ENCODE results near the gene PRKG1.
"Not testable (repeated sequence)": the region's sequence is repeated elsewhere in the genome, so short reads cannot be mapped to it uniquely, and the experiment has no call there.

PRKG1 gene

DNA sequence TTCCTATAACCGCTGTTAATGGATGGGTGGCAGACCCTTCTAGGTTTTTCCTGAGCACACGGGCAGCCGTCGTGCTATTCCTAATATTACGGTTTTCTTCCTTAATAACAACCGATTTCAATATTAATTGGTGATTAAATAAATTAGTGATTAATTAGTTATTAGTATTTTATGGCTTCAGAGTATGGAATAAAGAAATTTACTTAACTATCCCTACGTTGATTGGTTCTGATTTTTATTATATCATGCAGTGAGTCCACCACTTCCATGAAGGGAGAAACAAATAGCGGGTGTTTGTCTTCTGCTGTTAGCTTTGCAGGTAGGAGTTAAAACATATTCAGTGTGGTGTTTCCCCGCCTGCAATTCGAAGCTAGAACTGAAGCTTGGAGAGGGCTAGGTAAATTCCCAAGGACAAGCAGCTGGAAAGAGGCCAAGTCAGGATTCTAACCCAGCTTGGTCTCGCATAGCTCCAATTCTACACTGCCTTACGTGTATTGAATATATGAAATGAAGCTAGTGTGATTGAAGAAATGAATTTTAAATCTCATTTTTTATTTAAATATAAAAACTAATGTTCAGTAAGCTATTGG lies 626.0 kb downstream of the PRKG1 start:
- peak; percentile 46 for DNase-seq (ENCODE audit: low spot score)

DNA sequence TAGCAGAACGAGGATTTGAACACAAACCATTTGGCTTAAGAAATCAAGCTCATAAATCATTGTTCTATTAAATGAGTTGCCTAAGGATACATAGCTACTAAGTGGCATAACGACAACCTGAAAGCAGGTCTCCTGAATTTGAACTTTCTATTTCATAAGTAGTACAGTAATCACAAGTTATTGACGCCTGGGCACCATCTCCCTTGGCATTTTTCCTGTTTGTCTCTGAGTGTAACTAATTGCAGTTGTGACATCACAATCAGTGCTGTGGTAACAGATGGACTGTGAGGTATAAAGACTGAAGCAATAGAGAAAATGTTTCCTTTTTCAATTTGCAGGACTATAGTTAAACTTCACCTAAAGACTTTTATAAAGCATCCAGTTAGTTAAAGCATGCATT lies 631.5 kb downstream of the PRKG1 start:
- no peak for DNase-seq (ENCODE audit: low spot score)

- DNase-seq (ENCODE audit: low spot score) = peak; percentile 9
Measured at GRCh38 chr10:51706225-51706624, 631.9 kb downstream of the PRKG1 start.

DNA sequence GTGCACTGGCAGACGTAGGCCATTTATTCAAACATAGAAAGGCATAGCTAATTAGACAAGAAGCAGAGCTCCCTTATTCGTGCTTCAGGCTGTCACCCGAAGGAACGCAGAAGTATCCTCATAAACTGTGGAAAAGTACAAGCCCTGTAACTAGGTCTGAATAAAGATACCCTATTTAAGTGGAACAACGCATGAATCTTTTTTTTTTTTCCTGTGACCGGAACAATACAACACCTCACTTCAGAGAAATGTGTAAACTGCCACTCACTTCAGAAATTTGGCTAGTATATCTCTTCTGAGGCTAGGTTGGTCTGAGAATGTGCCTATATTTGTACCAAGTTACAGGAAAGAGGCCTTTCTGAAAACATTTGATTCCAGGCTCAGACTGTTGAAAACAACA lies 633.1 kb downstream of the PRKG1 start:
- no peak for DNase-seq (ENCODE audit: low spot score)

DNA sequence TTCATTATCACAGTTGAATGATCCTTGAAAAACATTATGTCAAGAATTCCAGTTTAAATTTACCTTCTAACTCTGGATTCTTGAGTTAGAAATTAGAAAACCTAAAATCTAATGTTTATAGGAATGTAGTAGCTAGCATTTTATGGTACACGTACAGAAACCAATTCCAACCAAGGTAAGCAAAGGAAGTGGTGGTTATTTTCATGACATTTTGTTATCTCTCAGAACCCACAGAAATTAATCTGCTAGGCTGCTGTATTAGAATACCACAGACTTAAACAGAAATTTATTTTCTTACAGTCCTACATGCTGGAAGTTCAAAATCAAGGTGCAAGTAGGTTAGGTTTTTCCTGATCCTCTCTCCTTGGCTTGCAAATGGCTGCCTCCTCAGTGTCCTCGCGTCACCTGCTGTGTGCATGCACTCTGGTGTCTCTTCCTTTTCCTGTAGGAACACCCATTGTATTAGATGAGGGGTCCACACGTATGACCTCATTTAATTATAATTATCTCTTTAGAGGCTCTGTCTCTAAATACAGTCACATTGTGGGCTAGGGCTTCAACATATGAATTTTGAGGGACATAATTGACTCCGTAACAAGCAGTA lies 633.6 kb downstream of the PRKG1 start:
- DNase-seq (ENCODE audit: low spot score) = no peak

DNA sequence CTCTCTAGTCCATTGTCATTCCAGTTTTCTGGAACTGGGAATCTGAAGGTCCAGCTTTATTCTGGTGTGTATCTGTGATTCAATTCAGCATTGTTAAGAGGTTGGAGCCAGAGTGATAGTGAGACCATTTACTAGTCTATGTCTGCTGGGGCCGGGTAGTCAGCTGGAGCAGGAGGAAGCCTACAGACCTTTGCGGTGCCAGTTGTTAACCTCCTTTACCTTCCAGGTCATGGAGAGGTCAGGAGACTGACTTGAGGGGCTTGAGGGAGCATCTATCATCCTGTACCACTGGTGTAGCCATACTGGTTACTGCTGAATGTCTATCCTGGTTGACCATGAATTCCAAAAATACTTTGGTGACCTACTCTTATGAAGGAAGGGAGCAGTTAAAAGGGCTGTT lies 634.3 kb downstream of the PRKG1 start:
- DNase-seq (ENCODE audit: low spot score) = no peak

DNA sequence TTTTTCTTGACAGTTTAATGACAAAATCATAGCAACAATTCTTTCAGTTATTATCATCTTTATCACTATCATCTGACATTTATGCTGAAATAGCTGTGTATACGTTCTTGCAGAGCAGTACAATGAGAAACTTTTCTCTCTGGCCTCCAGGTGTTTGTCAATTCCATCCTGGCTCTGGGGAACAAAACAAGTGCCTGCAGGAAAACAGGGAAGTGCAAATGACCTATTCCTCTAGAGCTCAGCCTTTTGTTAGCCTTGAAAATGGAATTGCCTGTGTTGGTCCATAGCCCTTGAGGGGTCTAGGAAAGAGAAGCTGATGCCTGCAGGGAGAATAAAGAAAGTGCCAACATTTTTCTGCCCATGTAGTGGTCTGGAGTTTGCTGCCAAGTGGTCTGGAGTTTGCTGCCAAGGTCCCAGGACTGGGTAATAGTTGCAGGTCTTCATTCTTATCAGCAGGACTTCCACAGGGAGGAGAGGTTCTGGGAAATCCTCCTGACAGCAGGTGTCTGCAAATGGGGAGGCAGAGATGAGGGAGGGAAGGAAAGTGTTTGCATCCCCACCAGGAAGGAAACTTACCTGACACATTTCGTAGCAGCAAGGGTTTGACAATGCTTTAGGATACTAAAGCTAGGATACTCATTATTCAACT lies 635.2 kb downstream of the PRKG1 start:
- no peak for DNase-seq (ENCODE audit: low spot score)

DNA sequence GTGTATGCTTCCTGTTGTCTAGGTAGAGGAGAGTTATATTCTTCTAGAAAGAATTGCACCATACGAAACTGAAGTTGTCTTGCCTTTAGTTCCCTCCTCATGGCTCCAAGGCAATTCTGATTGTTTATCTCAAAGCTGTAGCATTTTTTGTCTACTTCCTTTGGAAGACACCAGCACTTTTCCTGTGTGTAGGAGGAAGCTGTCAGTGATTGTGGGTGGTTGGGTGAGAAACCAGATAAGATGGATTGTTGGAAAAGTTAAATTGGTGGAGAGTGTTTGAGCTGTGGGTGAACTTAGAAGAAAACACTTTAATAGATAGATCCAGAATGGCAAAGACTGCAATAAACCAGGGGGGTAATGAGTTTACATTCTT lies 637.2 kb downstream of the PRKG1 start:
- no peak for DNase-seq (ENCODE audit: low spot score)

- DNase-seq (ENCODE audit: low spot score) = no peak
Measured at GRCh38 chr10:51716981-51717380, 642.7 kb downstream of the PRKG1 start.

DNA sequence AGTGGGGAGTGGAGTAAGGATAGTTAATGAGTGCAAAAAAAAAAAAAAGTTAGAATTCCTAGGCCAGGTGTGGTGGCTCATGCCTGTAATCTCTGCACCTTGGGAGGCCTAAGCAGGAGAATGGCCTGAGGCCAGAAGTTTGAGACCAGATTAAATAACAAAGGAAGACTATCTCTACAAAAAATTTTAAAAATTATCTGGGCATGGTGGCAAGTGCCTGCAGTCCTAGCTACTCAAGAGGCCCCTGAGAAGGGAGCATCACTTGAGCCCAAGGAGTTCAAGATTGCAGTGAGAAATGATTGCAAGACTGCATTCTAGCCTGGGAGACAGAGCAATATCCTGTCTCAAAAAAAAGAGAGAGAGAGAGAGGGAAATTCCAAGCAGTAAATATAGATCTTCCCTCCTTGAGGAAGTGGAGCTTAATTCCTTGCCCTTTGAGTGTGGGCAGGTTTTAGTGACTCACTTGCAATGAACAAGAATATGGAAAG lies 644.6 kb downstream of the PRKG1 start:
- no peak for DNase-seq (ENCODE audit: low spot score)

DNA sequence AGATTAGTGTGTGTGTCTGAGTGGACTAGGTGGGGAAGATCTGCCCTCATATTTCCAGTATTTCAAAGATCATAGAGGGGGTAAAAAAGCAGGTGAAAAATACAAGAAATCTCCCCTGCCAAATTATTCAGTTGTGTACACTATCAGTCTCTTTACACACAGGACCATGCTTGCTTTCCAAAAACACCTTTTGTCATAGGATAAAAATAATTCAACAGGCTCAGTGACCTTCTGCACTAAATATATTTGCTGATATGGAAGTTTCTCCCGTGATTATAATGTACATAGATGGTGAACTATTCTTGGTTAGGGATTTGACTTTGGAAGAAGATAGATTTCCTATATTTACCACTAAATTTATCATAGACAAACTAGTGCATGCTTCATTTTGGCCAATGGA lies 649.8 kb downstream of the PRKG1 start:
- DNase-seq (ENCODE audit: low spot score) = no peak

DNA sequence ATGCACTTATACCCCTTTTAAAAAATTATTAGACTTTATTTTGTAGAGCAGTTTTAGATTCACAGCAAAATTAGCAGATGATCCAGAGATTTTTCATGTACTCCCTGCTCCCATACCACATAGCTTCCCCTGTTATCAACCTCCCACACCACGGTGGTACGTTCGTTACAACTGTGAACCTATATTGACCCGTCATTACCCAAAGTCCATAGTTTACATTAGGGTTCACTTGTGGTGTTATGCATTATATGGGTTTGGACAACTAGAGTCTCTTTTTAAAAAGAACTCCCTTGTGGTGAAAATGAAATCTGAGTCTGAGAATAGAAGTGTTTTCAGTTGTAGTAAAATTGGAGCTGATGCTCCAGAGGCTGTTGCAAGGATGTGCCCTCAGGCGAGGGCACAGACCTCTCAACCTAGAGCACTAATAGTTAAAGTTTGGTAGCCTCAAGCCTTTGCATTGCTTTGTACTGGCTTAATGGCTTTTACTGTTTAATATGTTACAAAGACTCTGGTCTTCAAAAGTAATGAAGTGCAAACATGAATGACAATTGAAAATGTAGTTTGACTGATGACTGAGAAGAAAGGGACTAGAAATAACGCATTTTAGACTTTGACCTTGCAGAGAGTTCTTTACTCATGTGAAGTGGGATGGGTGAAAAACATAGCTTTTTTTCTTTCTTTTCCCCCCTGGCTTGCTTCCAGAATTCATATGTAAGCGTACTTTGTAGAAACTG lies 655.7 kb downstream of the PRKG1 start:
- DNase-seq (ENCODE audit: low spot score) = no peak

GRCh38 chr10:51733057-51733456 lies 658.8 kb downstream of the PRKG1 start:
- DNase-seq (ENCODE audit: low spot score) = no peak

- DNase-seq (ENCODE audit: low spot score) = no peak
Measured at GRCh38 chr10:51743146-51743545, 668.9 kb downstream of the PRKG1 start.

DNA sequence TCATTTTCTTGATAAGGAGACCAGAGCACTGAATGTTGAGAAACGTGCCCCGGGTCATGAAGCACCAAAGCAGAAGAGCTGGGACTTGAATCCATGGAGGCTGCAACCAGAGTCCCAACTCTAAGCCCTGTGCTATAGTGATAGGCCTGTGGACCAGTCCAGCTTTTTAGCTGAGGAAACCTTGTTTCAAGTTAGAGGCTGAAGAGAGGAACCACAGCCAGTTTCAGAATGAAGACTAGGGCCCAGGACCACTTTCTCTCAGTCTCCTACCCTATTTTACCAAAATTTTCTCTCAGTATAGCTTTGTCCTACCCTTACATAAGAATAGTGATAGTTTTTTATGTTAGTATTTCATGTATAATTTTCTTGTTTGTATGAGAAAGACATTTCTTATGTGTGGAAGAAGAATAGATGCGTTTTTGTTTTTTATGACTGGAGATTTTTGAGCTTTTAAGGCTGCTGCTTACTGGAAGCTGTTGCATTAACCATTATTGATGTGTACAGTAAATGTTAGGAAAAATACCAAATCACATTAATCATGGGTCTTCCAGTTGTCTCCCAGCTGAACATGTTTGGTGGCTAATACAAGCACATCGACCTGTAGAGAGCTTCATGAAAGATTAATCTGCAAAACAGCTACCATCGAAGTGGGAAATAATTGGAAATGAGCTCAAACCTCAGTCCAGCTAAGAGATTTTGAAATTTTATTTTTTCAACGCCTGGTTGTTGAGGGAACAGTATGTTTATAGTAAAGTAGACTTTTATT lies 670.1 kb downstream of the PRKG1 start:
- no peak for DNase-seq (ENCODE audit: low spot score)

DNA sequence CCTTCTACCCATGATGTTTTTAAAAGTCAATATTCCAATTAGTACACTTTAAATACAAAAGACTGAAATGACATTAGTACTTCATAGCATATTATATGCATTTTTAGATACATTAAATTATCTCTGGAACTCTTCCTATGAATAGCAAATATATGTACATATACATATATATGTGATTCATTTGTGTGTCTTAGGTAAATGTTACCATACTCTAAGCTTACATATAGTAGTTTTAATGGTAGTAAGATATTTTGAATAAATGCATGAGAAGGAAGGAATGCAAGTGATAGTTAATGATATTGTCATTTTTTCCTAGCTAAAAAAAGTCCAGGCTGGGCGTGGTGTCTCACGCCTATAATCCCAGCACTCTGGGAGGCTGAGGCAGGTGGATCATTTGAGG lies 671.1 kb downstream of the PRKG1 start:
- no peak for DNase-seq (ENCODE audit: low spot score)

- peak; percentile 69 for DNase-seq (ENCODE audit: low spot score)
Measured at GRCh38 chr10:51747216-51747615, 672.9 kb downstream of the PRKG1 start.

DNA sequence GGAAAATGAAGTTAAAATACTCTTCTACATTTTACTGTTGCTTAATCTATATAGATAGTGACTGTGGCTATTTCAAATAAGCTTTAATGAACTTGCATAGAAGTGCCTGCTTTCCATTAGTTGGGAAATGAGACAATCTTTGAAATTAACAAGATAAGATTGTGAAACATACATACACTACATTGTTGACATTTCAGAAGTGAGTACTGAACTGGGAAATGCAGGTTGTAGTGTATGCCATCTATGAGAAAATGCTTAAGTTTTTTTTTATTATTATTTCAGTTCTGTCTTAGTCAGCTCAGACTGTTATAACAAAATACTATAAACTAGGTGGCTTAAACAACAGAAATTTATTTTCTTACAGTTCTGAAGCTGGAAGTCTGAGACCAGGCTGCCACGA lies 674.7 kb downstream of the PRKG1 start:
- no peak for DNase-seq (ENCODE audit: low spot score)

DNA sequence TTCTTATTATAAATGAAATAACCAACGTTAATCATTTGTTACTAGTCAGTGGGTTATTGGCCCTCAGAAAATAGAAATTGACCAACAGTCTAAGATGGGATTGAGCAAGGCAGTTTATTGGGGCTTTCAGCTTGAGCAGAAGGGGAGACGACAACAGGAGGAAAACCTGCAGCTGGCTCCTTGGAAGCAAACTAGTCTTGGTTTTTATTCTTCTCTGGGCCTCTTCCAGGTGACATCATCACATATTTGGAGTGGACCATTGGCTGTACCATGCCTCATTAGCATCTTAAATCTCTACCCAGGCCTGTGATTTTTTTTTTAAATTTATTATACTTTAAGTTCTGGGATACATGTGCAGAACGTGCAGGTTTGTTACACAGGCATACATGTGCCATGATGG lies 684.1 kb downstream of the PRKG1 start:
- DNase-seq (ENCODE audit: low spot score) = no peak

- DNase-seq (ENCODE audit: low spot score) = not testable (repeated sequence)
Measured at GRCh38 chr10:51758838-51759237, 684.6 kb downstream of the PRKG1 start.

DNA sequence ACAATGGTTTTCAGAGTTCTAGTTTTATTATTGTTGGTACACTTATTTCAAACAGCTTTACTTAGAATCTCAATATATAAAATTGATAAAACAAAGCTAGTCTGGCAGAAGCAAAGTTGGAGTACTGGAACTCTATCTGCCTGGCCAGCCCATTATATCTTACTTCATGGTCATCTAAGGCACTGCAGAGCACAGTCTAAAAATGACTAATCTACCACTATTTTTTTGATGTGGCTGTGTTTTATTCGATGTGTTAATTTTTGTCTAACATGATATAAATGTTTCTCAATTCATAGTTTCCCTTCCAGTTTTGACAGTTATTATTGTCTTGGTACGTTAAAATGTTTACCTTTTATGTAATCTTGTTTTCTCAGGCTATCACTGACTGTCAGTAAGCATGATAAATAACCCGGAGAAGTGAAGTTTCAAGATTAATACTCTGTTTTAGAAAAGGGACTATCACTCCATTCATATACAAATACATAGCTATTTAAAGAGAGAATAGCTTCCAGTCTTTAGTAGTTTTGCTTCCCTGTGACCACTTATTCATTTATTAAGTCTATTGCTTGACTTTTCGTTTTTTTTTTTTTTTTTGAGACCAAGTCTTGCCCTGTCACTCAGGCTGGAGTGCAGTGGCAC lies 685.7 kb downstream of the PRKG1 start:
- no peak for DNase-seq (ENCODE audit: low spot score)
